Mesodermal cell (in vitro differentiated cells): ENCODE results near the gene SF3B6.
"Not testable (repeated sequence)": the region's sequence is repeated elsewhere in the genome, so short reads cannot be mapped to it uniquely, and the experiment has no call there.

Experiments
- H3K27ac ChIP-seq: 2 replicates; pipeline ENCODE4 v1.7.0; 2013; ENCODE audit warnings: mild to moderate bottlenecking, low read depth, low read length, moderate library complexity; ENCODE audit not compliant: severe bottlenecking
- H3K36me3 ChIP-seq: 2 replicates; pipeline ENCODE4 v1.7.1; 2013; ENCODE audit warnings: mild to moderate bottlenecking, low read length, moderate library complexity; ENCODE audit not compliant: control insufficient read depth, insufficient read depth
- H3K4me1 ChIP-seq: one replicate; pipeline ENCODE4 v1.7.1; 2013; ENCODE audit warnings: mild to moderate bottlenecking, low read length; ENCODE audit not compliant: insufficient read depth, control insufficient read depth, poor library complexity, severe bottlenecking
- H3K4me3 ChIP-seq: 2 replicates; pipeline ENCODE4 v1.7.0; 2013; ENCODE audit warnings: low read length, control low read depth, mild to moderate bottlenecking; ENCODE audit not compliant: insufficient read depth, poor library complexity, severe bottlenecking; ENCODE audit errors: extremely low read depth
- H3K9me3 ChIP-seq: 2 replicates; pipeline ENCODE4 v1.7.1; 2013; ENCODE audit warnings: mild to moderate bottlenecking, low read length, moderate library complexity; ENCODE audit not compliant: control insufficient read depth
- WGBS, 2 experiments: methylation state at CpG; one replicate each; pipeline ENCODE4 v1.1.5; 2013; ENCODE audit warnings: missing lambda C conversion rate in 2 of 2; ENCODE audit not compliant: insufficient coverage in 2 of 2; 5-methylcytosine and 5-hydroxymethylcytosine counted together

Gene SF3B6

DNA sequence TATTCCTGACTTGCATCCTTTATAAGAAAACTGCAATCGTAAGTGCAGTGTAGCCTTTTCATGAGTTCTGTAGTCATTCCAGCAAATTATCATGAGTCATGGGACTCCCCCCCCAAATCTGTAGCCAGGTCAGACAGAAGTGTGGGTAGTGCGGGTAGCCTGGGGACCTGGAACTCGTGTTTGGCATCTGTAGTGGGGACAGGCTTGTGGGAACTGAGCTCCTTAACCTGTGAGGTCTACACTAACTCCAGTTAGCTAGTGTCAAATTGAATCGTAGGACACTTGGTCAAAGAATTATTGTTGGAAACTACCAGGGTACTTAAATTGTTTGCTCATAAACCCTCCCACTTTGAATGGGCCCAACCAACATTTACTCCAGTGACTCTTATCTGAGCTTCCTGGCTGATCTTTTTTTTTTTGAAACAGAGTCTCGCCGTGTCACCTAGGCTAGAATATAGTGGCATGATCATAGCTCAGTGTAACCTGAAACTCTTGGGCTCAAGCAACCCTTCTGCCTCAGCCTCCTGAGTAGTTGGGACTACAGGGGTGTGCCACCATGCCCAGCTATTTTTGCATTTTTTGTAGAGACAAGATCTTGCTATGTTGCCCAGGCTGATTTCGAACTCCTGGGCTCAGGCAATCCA is 34.7 kb upstream of the SF3B6 start:
- no peak overlapping the region for H3K27ac ChIP-seq

GRCh38 chr2:24109431-24109830 is 33.3 kb upstream of the SF3B6 start:
- H3K9me3 ChIP-seq, H3K36me3 ChIP-seq, H3K4me1 ChIP-seq, H3K4me3 ChIP-seq, H3K27ac ChIP-seq: not testable (repeated sequence)
- WGBS, 2 experiments = no CpG with 5 or more reads among the region's 1 CpG

More for the DNA sequence above, 34.7 kb upstream of the SF3B6 start:
- 88 to 94% methylated on average over 5 to 6 of the region's 7 CpGs for whole genome bisulfite sequencing, 2 experiments
- no peaks in the 10 kb centered on the region for H3K4me1 ChIP-seq
- H3K36me3 ChIP-seq = no peaks in the 10 kb centered on the region
- H3K9me3 ChIP-seq = peaks cover 12% of the 10 kb centered on the region
- no peak overlapping the region for H3K4me3 ChIP-seq

- no CpG with 5 or more reads among the region's 1 CpG for WGBS, 2 experiments
- H3K27ac ChIP-seq = no peak overlapping the region
- H3K4me3 ChIP-seq = no peak overlapping the region
- H3K36me3 ChIP-seq = no peaks in the 10 kb centered on the region
- H3K4me1 ChIP-seq = no peaks in the 10 kb centered on the region
- H3K9me3 ChIP-seq = peaks cover 4% of the 10 kb centered on the region
These were observed 31.2 kb upstream of the SF3B6 start for GRCh38 chr2:24107336-24107735.

DNA sequence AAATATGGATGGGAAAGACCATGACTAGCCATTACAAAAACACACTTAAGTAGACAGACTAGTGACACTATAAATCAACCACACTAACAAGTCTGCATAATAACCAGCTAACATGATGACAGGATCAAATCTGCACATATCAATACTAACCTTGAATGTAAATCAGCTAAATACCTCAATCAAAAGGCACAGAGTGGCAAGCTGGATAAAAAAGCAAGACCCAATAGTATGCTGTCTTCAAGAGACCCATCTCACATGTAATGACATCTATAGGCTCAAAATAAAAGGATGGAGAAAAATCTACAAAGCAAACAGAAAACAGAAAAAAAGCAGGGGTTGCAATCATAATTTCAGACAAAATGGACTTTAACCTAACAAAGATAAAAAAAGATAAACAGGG is 30.7 kb upstream of the SF3B6 start:
- H3K27ac ChIP-seq = no peak overlapping the region
- H3K4me3 ChIP-seq = no peak overlapping the region
- peaks cover 4% of the 10 kb centered on the region for H3K9me3 ChIP-seq
- H3K4me1 ChIP-seq = no peaks in the 10 kb centered on the region
- H3K36me3 ChIP-seq = no peaks in the 10 kb centered on the region

DNA sequence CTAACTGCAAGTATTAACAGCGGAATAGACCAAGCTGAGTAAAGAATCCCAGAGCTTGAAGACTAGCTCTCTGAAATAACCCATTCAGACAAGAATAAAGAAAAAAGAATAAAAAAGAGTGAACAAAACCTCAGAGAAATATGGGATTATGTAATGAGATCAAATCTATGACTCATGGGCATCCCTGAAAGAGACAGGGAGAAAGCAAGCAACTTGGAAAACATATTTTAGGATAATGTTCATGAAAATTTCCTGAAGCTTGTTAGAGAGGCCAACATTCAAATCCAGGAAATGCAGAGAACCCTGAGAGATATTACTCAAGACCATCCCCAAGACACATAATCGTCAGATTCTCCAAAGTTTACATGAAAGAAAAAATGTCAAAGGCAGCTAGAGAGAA is 29.7 kb upstream of the SF3B6 start:
- Histone ChIP-seq H3K27ac (no peak overlapping the region), H3K4me1 (no peaks in the 10 kb centered on the region), H3K9me3 (peaks cover 4% of the 10 kb centered on the region), H3K4me3 (no peak overlapping the region), H3K36me3 (no peaks in the 10 kb centered on the region)
- WGBS, 2 experiments = 0% methylated on average over 1 of the region's 2 CpGs; no CpG with 5 or more reads in 1 of the 2 experiments

- 90 to 94% methylated on average over 2 to 4 of the region's 4 CpGs for whole genome bisulfite sequencing, 2 experiments
- H3K36me3 ChIP-seq = no peaks in the 10 kb centered on the region
- H3K9me3 ChIP-seq = peaks cover 4% of the 10 kb centered on the region
- no peaks in the 10 kb centered on the region for H3K4me1 ChIP-seq
- H3K27ac ChIP-seq = no peak overlapping the region
- H3K4me3 ChIP-seq = no peak overlapping the region
These were observed 28.8 kb upstream of the SF3B6 start for GRCh38 chr2:24104906-24105305.

- 92 to 93% methylated on average over 5 to 7 of the region's 8 CpGs for WGBS, 2 experiments
- Histone ChIP-seq H3K4me3 (no peak overlapping the region), H3K27ac (no peak overlapping the region)
These were observed 28.1 kb upstream of the SF3B6 start for GRCh38 chr2:24104110-24104650.

DNA sequence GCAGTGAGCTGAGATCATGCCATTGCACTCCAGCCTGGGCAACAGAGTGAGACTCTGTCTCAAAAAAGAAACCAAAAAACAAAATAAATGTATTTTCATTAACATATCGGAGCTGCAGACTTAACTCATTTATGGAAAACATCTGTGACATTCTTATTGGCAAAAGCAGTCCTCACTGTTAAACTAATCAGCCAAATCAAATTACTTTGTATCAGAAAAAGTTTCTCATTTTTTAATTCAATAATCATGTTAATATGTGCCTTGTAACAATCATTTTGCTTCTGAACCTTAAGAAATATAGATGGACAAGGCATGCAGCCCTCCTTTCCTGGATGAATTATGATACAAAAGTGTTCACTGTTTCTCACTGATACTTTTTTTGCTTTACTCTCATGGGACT is 26.6 kb upstream of the SF3B6 start:
- H3K4me1 ChIP-seq = no peaks in the 10 kb centered on the region
- no peaks in the 10 kb centered on the region for H3K36me3 ChIP-seq
- 89% methylated on average over 1 of the region's 1 CpG; no CpG with 5 or more reads in 1 of the 2 experiments for WGBS, 2 experiments
- H3K27ac ChIP-seq = no peak overlapping the region
- peaks cover under 1% of the 10 kb centered on the region for H3K9me3 ChIP-seq
- H3K4me3 ChIP-seq = no peak overlapping the region

More at GRCh38 chr2:24104110-24104650, 28.1 kb upstream of the SF3B6 start:
- H3K36me3 ChIP-seq = no peaks in the 10 kb centered on the region
- peaks cover 4% of the 10 kb centered on the region for H3K9me3 ChIP-seq
- no peaks in the 10 kb centered on the region for H3K4me1 ChIP-seq

- WGBS, 2 experiments = no CpG with 5 or more reads among the region's 2 CpGs
- no peaks in the 10 kb centered on the region for H3K36me3 ChIP-seq
- H3K27ac ChIP-seq = no peak overlapping the region
- no peaks in the 10 kb centered on the region for H3K9me3 ChIP-seq
- H3K4me1 ChIP-seq = no peaks in the 10 kb centered on the region
- H3K4me3 ChIP-seq = no peak overlapping the region
These were observed 25.9 kb upstream of the SF3B6 start for GRCh38 chr2:24101992-24102391.

DNA sequence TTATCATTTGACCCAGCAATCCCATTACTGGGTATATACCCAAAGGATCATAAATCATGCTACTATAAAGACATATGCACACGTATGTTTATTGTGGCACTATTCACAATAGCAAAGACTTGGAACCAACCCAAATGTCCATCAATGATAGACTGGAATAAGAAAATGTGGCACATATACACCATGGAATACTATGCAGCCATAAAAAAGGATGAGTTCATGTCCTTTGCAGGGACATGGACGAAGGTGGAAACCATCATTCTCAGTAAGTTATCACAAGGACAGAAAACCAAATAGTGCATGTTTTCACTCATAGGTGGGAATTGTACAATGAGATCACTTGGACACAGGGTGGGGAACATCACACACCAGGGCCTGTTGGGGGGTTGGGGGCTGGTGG is 24.6 kb upstream of the SF3B6 start:
- H3K4me3 ChIP-seq, H3K9me3 ChIP-seq, H3K4me1 ChIP-seq, H3K27ac ChIP-seq, H3K36me3 ChIP-seq: not testable (repeated sequence)
- no CpG with 5 or more reads among the region's 2 CpGs for WGBS, 2 experiments

GRCh38 chr2:24095171-24095677 is 19.1 kb upstream of the SF3B6 start:
- H3K9me3 ChIP-seq, H3K36me3 ChIP-seq, H3K4me3 ChIP-seq, H3K4me1 ChIP-seq, H3K27ac ChIP-seq: not testable (repeated sequence)
- WGBS, 2 experiments = 61 to 69% methylated on average over 11 to 17 of the region's 17 CpGs
